ENCODE measurements around the gene MIPEP. TPM values are rescaled to one million over a fixed set of nuclear protein-coding genes. Genes with fewer than 3 reads are reported as not detected.

The MIPEP gene
- 19.8 to 27.2 TPM (median 23.8 TPM) in 5 replicates for total RNA-seq (2022; extraction: Qiagen RNA extraction; ENCODE audit: low read depth)

DNA sequence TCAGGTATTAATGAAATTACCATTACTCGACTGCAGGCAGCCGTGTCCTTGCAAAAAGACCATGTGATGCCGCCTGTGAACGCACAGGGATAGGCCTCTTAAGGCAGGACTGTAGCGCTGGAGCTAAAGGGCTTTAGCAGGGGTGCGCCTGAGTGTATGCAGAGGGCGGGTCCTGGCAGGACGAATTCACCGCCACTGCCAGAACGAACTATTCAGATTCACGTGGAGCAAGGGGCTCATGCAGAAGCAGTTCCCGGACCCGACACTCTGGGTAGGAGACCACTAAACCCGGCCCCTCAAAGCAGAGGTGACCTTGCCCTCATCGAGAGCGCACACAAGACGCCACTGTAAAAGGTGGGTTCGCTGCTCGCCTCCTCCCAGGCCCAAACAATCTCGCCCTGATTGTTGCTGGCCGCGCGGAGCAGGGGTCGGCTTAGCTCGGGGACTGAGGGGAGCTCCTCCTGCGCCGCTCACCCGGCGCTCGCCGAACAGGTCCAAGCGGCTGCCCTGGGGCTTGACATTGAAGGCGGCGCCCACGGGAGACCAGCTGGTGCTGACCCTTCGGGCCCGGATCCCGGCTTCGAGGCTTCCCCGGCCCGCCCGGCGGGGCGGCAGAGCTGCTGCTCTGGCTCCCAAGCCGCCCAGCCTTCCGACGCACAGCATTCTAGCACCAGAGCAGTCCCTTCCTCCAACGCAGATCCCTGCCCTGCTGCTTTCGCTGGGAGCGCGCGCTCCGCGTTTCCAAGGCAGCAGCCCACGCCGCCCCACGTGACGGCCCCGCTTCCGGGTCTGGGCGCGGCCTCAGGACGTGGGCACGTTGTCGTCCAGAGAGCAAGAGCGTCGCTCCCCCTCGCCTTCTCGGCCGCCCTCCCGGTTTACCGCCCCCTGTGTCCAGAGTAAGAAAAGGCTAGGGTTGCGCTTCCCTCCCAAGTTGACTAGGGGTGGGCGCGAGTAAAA lies at the start of gene MIPEP:
Gene MIPEP, minus strand, starts transcription at position 743 of the 957 bp plus-strand sequence. Its CDS starts 80 bp downstream, at position 663.

DNA sequence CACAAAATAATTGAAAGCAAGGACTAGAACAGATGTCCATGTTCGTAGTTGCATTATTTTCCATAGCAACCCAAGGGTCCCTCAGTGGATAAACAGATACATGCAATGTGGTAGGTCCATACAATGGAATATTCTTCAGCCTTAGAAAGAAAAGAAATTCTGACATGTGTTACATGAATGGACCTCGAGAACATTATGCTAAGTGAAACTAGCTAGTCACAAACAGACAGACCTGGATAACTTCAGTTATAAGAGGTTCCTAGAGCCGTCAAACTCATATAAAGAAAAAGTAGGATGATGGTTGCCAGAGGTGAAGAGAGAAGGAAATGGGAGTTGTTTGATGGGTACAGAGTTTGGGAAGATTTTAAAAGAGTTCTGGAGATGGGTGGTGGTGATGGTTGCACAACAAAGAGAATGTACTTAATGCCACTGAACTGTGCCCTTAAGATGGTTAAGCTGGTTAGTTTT lies 8.3 kb upstream of the MIPEP start, which contains the start of gene C1QTNF9B:
Gene C1QTNF9B, minus strand, starts transcription at position 51 of the 468 bp plus-strand sequence.

Other genes with a start within 250 kb of the MIPEP start
- gene C1QTNF9B, start 8.1 kb upstream of the MIPEP start, total RNA-seq (2022; extraction: Qiagen RNA extraction; ENCODE audit: low read depth) = not detected in 5 replicates

Measured in A549 treated with RU486 at 1 μM for 4 hours (cell line).